HEK293T (cell line): Measurements from ENCODE around the gene EMSY.
A peak's percentile ranks its signal among the peaks of the same experiment; 100 is the strongest.

Experiments used
- CTCF ChIA-PET: fragments of 350-600 bp; formaldehyde crosslinking; extraction: SDS; loops from one replicate; lab custom pipeline; 2021; ENCODE audit warnings: antibody characterized with exemption, inconsistent platforms; lab: Yijun Ruan, JAX
- POLR2A ChIA-PET: fragments of 350-600 bp; formaldehyde crosslinking; extraction: SDS; loops from one replicate; lab custom pipeline; 2020; ENCODE audit warnings: antibody characterized with exemption, inconsistent platforms; lab: Yijun Ruan, JAX
- DNase-seq: peaks from one replicate; pipeline ENCODE4 v3.0.0; 2012; ENCODE audit warnings: mixed read lengths; ENCODE audit errors: extremely low spot score
- ARNT ChIP-seq: fragments of 450-650 bp; IDR thresholded peaks from 2 replicates; pipeline ENCODE4 v1.6.1; 2017; ENCODE audit warnings: mild to moderate bottlenecking
- BHLHE40 ChIP-seq: fragments of 450-650 bp; IDR thresholded peaks from 2 replicates; pipeline ENCODE4 v1.6.1; 2016; ENCODE audit warnings: mild to moderate bottlenecking, moderate library complexity, borderline replicate concordance
- CTBP1 ChIP-seq: fragments of 450-650 bp; IDR thresholded peaks from 2 replicates; pipeline ENCODE4 v1.6.1; 2016; ENCODE audit warnings: borderline replicate concordance
- ELF4 ChIP-seq: fragments of 450-650 bp; IDR thresholded peaks from 2 replicates; pipeline ENCODE4 v1.6.1; 2017; ENCODE audit warnings: antibody characterized with exemption
- FOXA1 ChIP-seq: fragments of 450-650 bp; IDR thresholded peaks from 2 replicates; pipeline ENCODE4 v1.6.1; 2016; ENCODE audit warnings: mild to moderate bottlenecking
- FOXK2 ChIP-seq: fragments of 450-650 bp; IDR thresholded peaks from 2 replicates; pipeline ENCODE4 v1.6.1; 2016; ENCODE audit warnings: mild to moderate bottlenecking
- FOXM1 ChIP-seq: fragments of 450-650 bp; IDR thresholded peaks from 2 replicates; pipeline ENCODE4 v1.6.1; 2017; ENCODE audit warnings: mild to moderate bottlenecking, borderline replicate concordance
- HDGF ChIP-seq: fragments of 450-650 bp; IDR thresholded peaks from 2 replicates; pipeline ENCODE4 v1.6.1; 2017; ENCODE audit warnings: antibody characterized with exemption, borderline replicate concordance
- L3MBTL2 ChIP-seq: fragments of 450-650 bp; conservative IDR thresholded peaks from 2 replicates; pipeline ENCODE4 v1.6.1; 2016; ENCODE audit warnings: mild to moderate bottlenecking
- LEF1 ChIP-seq: fragments of 450-650 bp; IDR thresholded peaks from 2 replicates; pipeline ENCODE4 v1.6.1; 2017; ENCODE audit warnings: mild to moderate bottlenecking, borderline replicate concordance
- NFRKB ChIP-seq: fragments of 450-650 bp; IDR thresholded peaks from 2 replicates; pipeline ENCODE4 v1.6.1; 2016; ENCODE audit warnings: mild to moderate bottlenecking, moderate library complexity
- SP1 ChIP-seq: fragments of 450-650 bp; IDR thresholded peaks from 2 replicates; pipeline ENCODE4 v1.6.1; 2017
- SUZ12 ChIP-seq: fragments of 450-650 bp; IDR thresholded peaks from 2 replicates; pipeline ENCODE4 v1.6.1; 2016; ENCODE audit warnings: mild to moderate bottlenecking
- TARDBP ChIP-seq: fragments of 450-650 bp; IDR thresholded peaks from 2 replicates; pipeline ENCODE4 v1.6.1; 2016
- ZNF384 ChIP-seq: fragments of 450-650 bp; IDR thresholded peaks from 2 replicates; pipeline ENCODE4 v1.6.1; 2016
- TF ChIP-seq, protein P1 (sequence below): fragments of 450-650 bp; IDR thresholded peaks from 2 replicates; pipeline ENCODE4 v1.6.1; 2016

EMSY gene

GRCh38 chr11:76426660-76427059 lies 18.2 kb upstream of the EMSY start:
- ChIA-PET POLR2A (no interaction called here), CTCF (no interaction called here)
- no peak for DNase-seq
- no peak for TF ChIP-seq NFRKB
- no peak for TF ChIP-seq SUZ12
- TF ChIP-seq FOXM1, result no peak
- TF ChIP-seq ZNF384, result no peak
- TF ChIP-seq ARNT, result no peak
- TF ChIP-seq LEF1, result no peak
- no peak for TF ChIP-seq SP1
- TF ChIP-seq FOXA1, result no peak
- TF ChIP-seq ELF4, result no peak
- TF ChIP-seq CTBP1, result no peak
- no peak for TF ChIP-seq HDGF
- TF ChIP-seq L3MBTL2, result no peak
- TF ChIP-seq, protein P1, sequence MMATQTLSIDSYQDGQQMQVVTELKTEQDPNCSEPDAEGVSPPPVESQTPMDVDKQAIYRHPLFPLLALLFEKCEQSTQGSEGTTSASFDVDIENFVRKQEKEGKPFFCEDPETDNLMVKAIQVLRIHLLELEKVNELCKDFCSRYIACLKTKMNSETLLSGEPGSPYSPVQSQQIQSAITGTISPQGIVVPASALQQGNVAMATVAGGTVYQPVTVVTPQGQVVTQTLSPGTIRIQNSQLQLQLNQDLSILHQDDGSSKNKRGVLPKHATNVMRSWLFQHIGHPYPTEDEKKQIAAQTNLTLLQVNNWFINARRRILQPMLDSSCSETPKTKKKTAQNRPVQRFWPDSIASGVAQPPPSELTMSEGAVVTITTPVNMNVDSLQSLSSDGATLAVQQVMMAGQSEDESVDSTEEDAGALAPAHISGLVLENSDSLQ, result no peak
- no peak for TF ChIP-seq TARDBP
- no peak for TF ChIP-seq BHLHE40
- no peak for TF ChIP-seq FOXK2

- TF ChIP-seq, protein P1, result no peak
- TF ChIP-seq LEF1, result no peak
- TF ChIP-seq TARDBP, result no peak
- TF ChIP-seq ELF4, result no peak
- no peak for TF ChIP-seq FOXM1
- TF ChIP-seq L3MBTL2, result no peak
- no peak for TF ChIP-seq SP1
- TF ChIP-seq CTBP1, result no peak
- TF ChIP-seq HDGF, result no peak
- no peak for TF ChIP-seq SUZ12
- CTCF ChIA-PET, result interaction anchor here (0.6 kb wide), 1 partner anchor 469 kb away, joined by 3 read pairs; no protein-coding TSS in a partner anchor
- POLR2A ChIA-PET, result no interaction called here
- DNase-seq, result no peak
These were observed 8.8 kb upstream of the EMSY start for GRCh38 chr11:76436020-76436419.

DNA sequence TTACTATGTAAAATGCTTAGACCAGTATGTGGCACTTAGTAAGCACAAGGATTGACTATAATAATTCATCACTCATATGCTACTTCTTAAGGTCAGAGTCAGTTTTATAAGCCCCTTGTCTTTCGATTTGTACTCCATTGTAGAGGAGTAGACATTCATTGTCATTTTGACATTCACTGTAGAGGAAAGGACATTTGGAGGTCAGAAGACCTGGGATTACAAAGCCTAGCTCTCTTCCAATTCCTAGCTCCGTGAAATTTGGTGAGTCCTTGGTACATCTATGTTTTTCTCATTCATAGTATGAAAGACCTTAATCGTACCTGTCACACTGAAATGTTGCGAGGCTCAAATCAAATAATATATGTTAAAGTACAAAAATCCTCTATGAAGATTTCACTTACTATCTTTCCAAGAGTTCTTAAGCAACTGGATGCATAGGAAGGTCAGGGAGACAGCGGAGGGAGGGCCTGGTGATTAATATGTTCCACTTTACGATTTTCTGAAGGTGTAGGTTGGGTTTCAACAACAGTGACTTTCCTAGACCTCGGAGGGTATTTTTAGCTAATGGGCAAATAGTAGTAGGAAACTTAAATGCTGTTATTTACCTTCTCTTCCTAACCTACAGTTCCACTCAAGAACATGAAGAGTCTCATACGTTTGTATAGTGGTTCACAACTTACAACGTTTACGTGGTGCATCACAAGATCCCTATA lies 1.4 kb upstream of the EMSY start:
- no peak for DNase-seq
- ChIA-PET POLR2A (interaction anchor here (1.0 kb wide), 1 partner anchor 12 kb away, joined by 3 read pairs; no protein-coding TSS in a partner anchor), CTCF (no interaction called here)
- TF ChIP-seq BHLHE40, result no peak
- TF ChIP-seq TARDBP, result no peak
- TF ChIP-seq NFRKB, result no peak
- TF ChIP-seq ARNT, result no peak
- no peak for TF ChIP-seq FOXM1
- TF ChIP-seq SUZ12, result no peak
- no peak for TF ChIP-seq LEF1
- no peak for TF ChIP-seq FOXA1
- no peak for TF ChIP-seq L3MBTL2
- no peak for TF ChIP-seq CTBP1
- TF ChIP-seq, protein P1, result no peak; the same call in 1 of the 2 replicates
- no peak for TF ChIP-seq ZNF384
- no peak for TF ChIP-seq ELF4
- no peak for TF ChIP-seq FOXK2

DNA sequence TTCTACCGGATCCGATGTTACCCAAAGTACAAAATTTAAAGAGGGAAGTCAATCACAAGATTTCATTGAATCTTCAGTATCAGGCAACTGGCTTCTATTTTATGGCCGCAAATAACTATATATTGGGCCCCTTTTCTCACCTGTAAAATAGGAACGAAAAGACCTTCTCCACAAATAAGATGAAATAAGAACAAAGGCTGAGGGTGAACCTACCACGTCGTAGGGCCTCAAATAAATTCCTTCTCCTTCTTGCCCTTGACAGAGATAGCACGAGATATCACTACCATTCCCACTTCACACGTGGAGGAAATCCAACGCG lies 794 bp upstream of the EMSY start:
- CTCF ChIA-PET, result no interaction called here
- no peak for DNase-seq
- POLR2A ChIA-PET, result interaction anchor here (1.0 kb wide), 1 partner anchor 27 kb away, joined by 3 read pairs; no protein-coding TSS in a partner anchor
- no peak for TF ChIP-seq SUZ12
- no peak for TF ChIP-seq ELF4
- no peak for TF ChIP-seq CTBP1
- TF ChIP-seq SP1, result no peak
- no peak for TF ChIP-seq ZNF384
- no peak for TF ChIP-seq FOXK2
- no peak for TF ChIP-seq NFRKB
- TF ChIP-seq FOXM1, result no peak
- TF ChIP-seq L3MBTL2, result no peak
- TF ChIP-seq, protein P1, result no peak
- TF ChIP-seq ARNT, result no peak
- no peak for TF ChIP-seq BHLHE40
- TF ChIP-seq LEF1, result no peak

GRCh38 chr11:76445121-76446084 lies 585 bp downstream of the EMSY start:
- DNase-seq, result peak; percentile 79
- ChIA-PET CTCF (interaction anchor here (0.6 to 1.4 kb wide), 3 partner anchors 13 to 312 kb away, joined by 3 to 4 read pairs (median 3); no protein-coding TSS in a partner anchor), POLR2A (interaction anchor here (0.6 to 1.5 kb wide), 4 partner anchors 13 to 64 kb away, joined by 3 to 6 read pairs (median 4); partner anchors contain the start of genes GVQW3 and THAP12)
- TF ChIP-seq HDGF (no peak), ELF4 (no peak), L3MBTL2 (no peak), LEF1 (no peak), ARNT (no peak), TARDBP (no peak), SUZ12 (no peak), CTBP1 (no peak), FOXK2 (no peak), BHLHE40 (no peak), NFRKB (no peak), SP1 (no peak), FOXM1 (no peak), ZNF384 (no peak), FOXA1 (no peak)
- TF ChIP-seq, protein P1, result no peak
